GM12878 (cell line): ENCODE measurements around the gene SERHL2. TPM values are rescaled to one million over a fixed set of nuclear protein-coding genes. Genes with fewer than 3 reads are reported as not detected.
A peak's percentile ranks its signal among the peaks of the same experiment; 100 is the strongest.

Source experiments
- ASH2L ChIP-seq: fragments of 300-600, 200-600 bp; sonication (generic); IDR thresholded peaks from 2 replicates; pipeline ENCODE4 v1.6.1; 2017; ENCODE audit warnings: low read depth, mild to moderate bottlenecking, borderline replicate concordance
- BCL11A ChIP-seq: IDR thresholded peaks from 2 replicates; pipeline ENCODE4 v1.6.1; 2011; ENCODE audit warnings: low read depth, low read length
- BHLHE40 ChIP-seq, 2 experiments: fragments of 450-650 bp in 1 of 2; IDR thresholded peaks; 2 replicates each; pipeline ENCODE4 v1.6.1; 2011 to 2017; ENCODE audit warnings: low read depth in 2 of 2, borderline replicate concordance in 1 of 2, improper control_type of control experiment in 1 of 2, low read length in 1 of 2, mild to moderate bottlenecking in 1 of 2
- BRCA1 ChIP-seq: IDR thresholded peaks from 2 replicates; pipeline ENCODE4 v1.6.1; 2011; ENCODE audit warnings: low read depth, low read length, improper control_type of control experiment
- EP300 ChIP-seq, 2 experiments: fragments of 150-350 bp in 1 of 2; IDR thresholded peaks; 2 replicates each; pipeline ENCODE4 v1.6.1; 2011 to 2012; ENCODE audit warnings: low read depth in 2 of 2, low read length in 2 of 2, borderline replicate concordance in 1 of 2, improper control_type of control experiment in 1 of 2, inconsistent platforms in 1 of 2; ENCODE audit not compliant: control insufficient read depth in 1 of 2
- GATAD2B ChIP-seq: fragments of 450-650 bp; conservative IDR thresholded peaks from 2 replicates; pipeline ENCODE4 v1.6.1; 2017; ENCODE audit warnings: low read depth, mild to moderate bottlenecking, moderate library complexity
- KLF5 ChIP-seq: fragments of 450-650 bp; IDR thresholded peaks from 2 replicates; pipeline ENCODE4 v1.6.1; 2014; ENCODE audit warnings: mild to moderate bottlenecking; ENCODE audit not compliant: partially characterized antibody
- NBN ChIP-seq: fragments of 450-650 bp; IDR thresholded peaks from 2 replicates; pipeline ENCODE4 v1.6.1; 2016
- NFYB ChIP-seq: IDR thresholded peaks from 2 replicates; pipeline ENCODE4 v1.6.1; 2011; ENCODE audit warnings: low read depth, mild to moderate bottlenecking, low read length, improper control_type of control experiment, moderate library complexity; ENCODE audit not compliant: insufficient read depth
- POLR2AphosphoS2 ChIP-seq: IDR thresholded peaks from 2 replicates; pipeline ENCODE4 v1.6.1; 2011; ENCODE audit warnings: low read depth, mild to moderate bottlenecking, low read length, improper control_type of control experiment, moderate library complexity
- POU2F2 ChIP-seq: IDR thresholded peaks from 3 replicates; pipeline ENCODE4 v1.6.1; 2011; ENCODE audit warnings: low read depth, mild to moderate bottlenecking, low read length, borderline replicate concordance
- RAD21 ChIP-seq: IDR thresholded peaks from 2 replicates; pipeline ENCODE4 v1.6.1; 2011; ENCODE audit warnings: mild to moderate bottlenecking, low read depth, low read length, moderate library complexity; ENCODE audit not compliant: insufficient read depth
- SMARCA5 ChIP-seq: fragments of 450-650 bp; IDR thresholded peaks from 2 replicates; pipeline ENCODE4 v1.6.1; 2017; ENCODE audit warnings: mild to moderate bottlenecking
- SMC3 ChIP-seq: IDR thresholded peaks from 2 replicates; pipeline ENCODE4 v1.6.1; 2011; ENCODE audit warnings: low read length, improper control_type of control experiment, borderline replicate concordance
- SPI1 ChIP-seq: IDR thresholded peaks from 2 replicates; pipeline ENCODE4 v1.6.1; 2011; ENCODE audit warnings: low read depth, mild to moderate bottlenecking, low read length, moderate library complexity, borderline replicate concordance; ENCODE audit not compliant: insufficient read depth
- SUPT20H ChIP-seq: IDR thresholded peaks from 2 replicates; pipeline ENCODE4 v1.6.1; 2011; ENCODE audit warnings: low read depth, mild to moderate bottlenecking, low read length, moderate library complexity, borderline replicate concordance; ENCODE audit not compliant: control insufficient read depth
- TAF1 ChIP-seq: IDR thresholded peaks from 2 replicates; pipeline ENCODE4 v1.6.1; 2011; ENCODE audit warnings: mild to moderate bottlenecking, low read depth, low read length, borderline replicate concordance
- TCF12 ChIP-seq: IDR thresholded peaks from 2 replicates; pipeline ENCODE4 v1.6.1; 2011; ENCODE audit warnings: low read depth, mild to moderate bottlenecking, low read length
- ZZZ3 ChIP-seq: IDR thresholded peaks from 2 replicates; pipeline ENCODE4 v1.6.1; 2011; ENCODE audit warnings: low read depth; ENCODE audit not compliant: control insufficient read depth, insufficient read length
- polyA plus RNA-seq, 11 experiments: library from polyadenylated mRNA; depleted of rRNA in 4 of 11; unstranded in 6 of 11; stranded (reverse) in 5 of 11; fragments of >200 nt; fragmentation: Nextera tagmentation in 4 of 11; fragmentation: Illumina TruSeq in 1 of 11; extraction: Ambion mirVana in 4 of 11; extraction: Trizol in 1 of 11; gene quantifications; 1 replicate in 1 of 11; 2 replicates in 10 of 11; pipeline versions ENCODE4 v1.2.1 to v1.2.3, GENCODE V29; 2011 to 2016; ENCODE audit warnings: inconsistent platforms in 2 of 11, missing spikeins in 2 of 11, low read depth in 1 of 11
- total RNA-seq, 4 experiments: library from RNA; depleted of rRNA in 3 of 4; stranded (reverse); fragments of >200 nt in 3 of 4; fragmentation: Illumina TruSeq in 1 of 4; extraction: Trizol in 1 of 4; gene quantifications; 2 replicates each; pipeline versions ENCODE4 v1.2.1 to v1.2.3, GENCODE V29; 2013 to 2021
- TF ChIP-seq, protein P1 (sequence below): IDR thresholded peaks from 2 replicates; pipeline ENCODE4 v1.6.1; 2011; ENCODE audit warnings: borderline replicate concordance, low read depth, mild to moderate bottlenecking, moderate library complexity, mixed read lengths, low read length; ENCODE audit not compliant: insufficient read depth; ENCODE audit errors: extremely low read length
- TF ChIP-seq, protein P2 (sequence below): fragments of 450-650 bp; formaldehyde crosslinking; IDR thresholded peaks from 2 replicates; pipeline ENCODE4 v1.4.0; 2020; ENCODE audit warnings: mild to moderate bottlenecking, moderate library complexity
- TF ChIP-seq, protein P3 (sequence below): fragments of 450-650 bp; IDR thresholded peaks from 2 replicates; pipeline ENCODE4 v1.6.1; 2018; ENCODE audit warnings: borderline replicate concordance, mild to moderate bottlenecking; ENCODE audit not compliant: partially characterized antibody

The SERHL2 gene
- total and polyA plus RNA-seq, 10 of the 15 experiments (the other 5 are each of a cell fraction or from before 2014, with no cell fraction given): 0.63 to 2.0 (median 1.2) TPM

DNA sequence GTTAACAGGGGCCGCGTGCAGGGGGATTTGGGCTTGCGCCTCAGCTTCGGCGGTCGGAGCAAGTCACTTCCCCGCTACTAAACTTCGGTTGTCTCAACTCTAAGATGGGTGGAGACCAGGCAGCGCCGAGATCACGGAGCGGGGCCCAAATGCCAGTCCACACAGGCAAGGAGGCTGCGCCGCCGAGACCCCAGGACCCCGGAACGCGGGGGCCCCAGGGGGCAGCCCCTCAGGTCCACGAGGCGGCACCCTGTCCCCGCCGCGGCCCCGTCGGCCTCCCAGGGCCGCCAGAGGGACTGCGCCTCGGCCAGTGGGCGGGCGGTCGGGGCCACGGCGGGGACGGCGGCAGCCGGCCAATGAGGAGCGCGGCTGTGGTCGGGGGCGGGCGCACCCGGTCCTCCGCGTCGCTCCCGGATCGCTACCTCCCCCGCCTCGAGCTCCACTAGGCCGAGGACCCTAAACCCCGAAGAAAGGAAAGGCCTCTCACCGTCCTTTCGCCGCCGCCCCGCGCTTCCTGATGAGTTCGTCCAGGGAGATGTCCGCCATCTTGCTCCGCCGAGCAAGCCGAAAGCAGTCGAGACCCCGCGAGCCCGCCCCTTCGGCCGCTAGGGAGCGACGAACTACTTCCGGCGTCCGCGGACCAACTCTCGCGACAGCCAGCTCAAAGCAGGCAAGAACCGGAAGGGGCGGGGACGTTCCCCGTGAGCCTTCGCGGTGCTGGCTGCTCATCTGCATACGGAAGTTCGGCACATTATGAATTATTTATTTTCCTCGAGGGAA is 60.7 kb downstream of the SERHL2 start, which contains the start of gene POLDIP3 (continued):
- TF ChIP-seq, protein P1, sequence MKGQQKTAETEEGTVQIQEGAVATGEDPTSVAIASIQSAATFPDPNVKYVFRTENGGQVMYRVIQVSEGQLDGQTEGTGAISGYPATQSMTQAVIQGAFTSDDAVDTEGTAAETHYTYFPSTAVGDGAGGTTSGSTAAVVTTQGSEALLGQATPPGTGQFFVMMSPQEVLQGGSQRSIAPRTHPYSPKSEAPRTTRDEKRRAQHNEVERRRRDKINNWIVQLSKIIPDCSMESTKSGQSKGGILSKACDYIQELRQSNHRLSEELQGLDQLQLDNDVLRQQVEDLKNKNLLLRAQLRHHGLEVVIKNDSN: no peak
- TF ChIP-seq EP300 (IDR thresholded peaks at IDR 0.05; ENCODE audit: borderline replicate concordance in 1 of 2, control insufficient read depth in 1 of 2, low read depth in 2 of 2, low read length in 2 of 2): 0 out of 4 replicates have a peak, but pooled peaks of 1 of the 2 experiments have one; percentile 13
- TF ChIP-seq ASH2L: peak; percentile 94; the same call in 1 of the 2 replicates
- TF ChIP-seq SMARCA5: peak; percentile 84; the same call in 1 of the 2 replicates
- no peak for TF ChIP-seq ZZZ3
- peak; percentile 95 for TF ChIP-seq GATAD2B
- no peak for TF ChIP-seq POLR2AphosphoS2
- peak; percentile 33 for TF ChIP-seq KLF5
- TF ChIP-seq TAF1: peak; percentile 83; the same call in 1 of the 2 replicates
- TF ChIP-seq BRCA1: peak; percentile 94
- TF ChIP-seq POU2F2: peak; percentile 77
- no peak for TF ChIP-seq SUPT20H
- no peak for TF ChIP-seq TCF12
- TF ChIP-seq, protein P2, sequence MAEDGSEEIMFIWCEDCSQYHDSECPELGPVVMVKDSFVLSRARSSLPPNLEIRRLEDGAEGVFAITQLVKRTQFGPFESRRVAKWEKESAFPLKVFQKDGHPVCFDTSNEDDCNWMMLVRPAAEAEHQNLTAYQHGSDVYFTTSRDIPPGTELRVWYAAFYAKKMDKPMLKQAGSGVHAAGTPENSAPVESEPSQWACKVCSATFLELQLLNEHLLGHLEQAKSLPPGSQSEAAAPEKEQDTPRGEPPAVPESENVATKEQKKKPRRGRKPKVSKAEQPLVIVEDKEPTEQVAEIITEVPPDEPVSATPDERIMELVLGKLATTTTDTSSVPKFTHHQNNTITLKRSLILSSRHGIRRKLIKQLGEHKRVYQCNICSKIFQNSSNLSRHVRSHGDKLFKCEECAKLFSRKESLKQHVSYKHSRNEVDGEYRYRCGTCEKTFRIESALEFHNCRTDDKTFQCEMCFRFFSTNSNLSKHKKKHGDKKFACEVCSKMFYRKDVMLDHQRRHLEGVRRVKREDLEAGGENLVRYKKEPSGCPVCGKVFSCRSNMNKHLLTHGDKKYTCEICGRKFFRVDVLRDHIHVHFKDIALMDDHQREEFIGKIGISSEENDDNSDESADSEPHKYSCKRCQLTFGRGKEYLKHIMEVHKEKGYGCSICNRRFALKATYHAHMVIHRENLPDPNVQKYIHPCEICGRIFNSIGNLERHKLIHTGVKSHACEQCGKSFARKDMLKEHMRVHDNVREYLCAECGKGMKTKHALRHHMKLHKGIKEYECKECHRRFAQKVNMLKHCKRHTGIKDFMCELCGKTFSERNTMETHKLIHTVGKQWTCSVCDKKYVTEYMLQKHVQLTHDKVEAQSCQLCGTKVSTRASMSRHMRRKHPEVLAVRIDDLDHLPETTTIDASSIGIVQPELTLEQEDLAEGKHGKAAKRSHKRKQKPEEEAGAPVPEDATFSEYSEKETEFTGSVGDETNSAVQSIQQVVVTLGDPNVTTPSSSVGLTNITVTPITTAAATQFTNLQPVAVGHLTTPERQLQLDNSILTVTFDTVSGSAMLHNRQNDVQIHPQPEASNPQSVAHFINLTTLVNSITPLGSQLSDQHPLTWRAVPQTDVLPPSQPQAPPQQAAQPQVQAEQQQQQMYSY (CRISPR knock-in tag): no peak
- TF ChIP-seq, protein P3, sequence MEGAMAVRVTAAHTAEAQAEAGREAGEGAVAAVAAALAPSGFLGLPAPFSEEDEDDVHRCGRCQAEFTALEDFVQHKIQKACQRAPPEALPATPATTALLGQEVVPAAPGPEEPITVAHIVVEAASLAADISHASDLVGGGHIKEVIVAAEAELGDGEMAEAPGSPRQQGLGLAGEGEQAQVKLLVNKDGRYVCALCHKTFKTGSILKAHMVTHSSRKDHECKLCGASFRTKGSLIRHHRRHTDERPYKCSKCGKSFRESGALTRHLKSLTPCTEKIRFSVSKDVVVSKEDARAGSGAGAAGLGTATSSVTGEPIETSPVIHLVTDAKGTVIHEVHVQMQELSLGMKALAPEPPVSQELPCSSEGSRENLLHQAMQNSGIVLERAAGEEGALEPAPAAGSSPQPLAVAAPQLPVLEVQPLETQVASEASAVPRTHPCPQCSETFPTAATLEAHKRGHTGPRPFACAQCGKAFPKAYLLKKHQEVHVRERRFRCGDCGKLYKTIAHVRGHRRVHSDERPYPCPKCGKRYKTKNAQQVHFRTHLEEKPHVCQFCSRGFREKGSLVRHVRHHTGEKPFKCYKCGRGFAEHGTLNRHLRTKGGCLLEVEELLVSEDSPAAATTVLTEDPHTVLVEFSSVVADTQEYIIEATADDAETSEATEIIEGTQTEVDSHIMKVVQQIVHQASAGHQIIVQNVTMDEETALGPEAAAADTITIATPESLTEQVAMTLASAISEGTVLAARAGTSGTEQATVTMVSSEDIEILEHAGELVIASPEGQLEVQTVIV: peak; percentile 80
- no peak; the same call in 1 of the 2 replicates for TF ChIP-seq SPI1
- TF ChIP-seq RAD21: no peak
- TF ChIP-seq NBN: no peak
- TF ChIP-seq BCL11A: no peak
- TF ChIP-seq BHLHE40 (IDR thresholded peaks at IDR 0.05; ENCODE audit: borderline replicate concordance in 1 of 2, low read depth in 2 of 2, low read length in 1 of 2): peak in 1 of 2 experiments; percentile 50; a peak in 2 of 4 replicates
- no peak for TF ChIP-seq SMC3
- peak; percentile 65; the same call in 1 of the 2 replicates for TF ChIP-seq NFYB
